ENCODE measurements around the gene DCAF8L2. TPM values are rescaled to one million over a fixed set of nuclear protein-coding genes. Genes with fewer than 3 reads are reported as not detected.

The DCAF8L2 gene
- total RNA-seq, 4 donors from 2014 or later: not detected

- no peak overlapping the region for H3K27ac ChIP-seq
- no peak for DNase-seq
- no peaks in the 10 kb centered on the region for H3K36me3 ChIP-seq
- no peak overlapping the region for H3K4me3 ChIP-seq
- 40 to 59% methylated on average over 8 to 9 of the region's 9 CpGs for WGBS, 2 donors
- TF ChIP-seq POLR2A (IDR thresholded peaks at IDR 0.05): no peak
- TF ChIP-seq, protein P1, sequence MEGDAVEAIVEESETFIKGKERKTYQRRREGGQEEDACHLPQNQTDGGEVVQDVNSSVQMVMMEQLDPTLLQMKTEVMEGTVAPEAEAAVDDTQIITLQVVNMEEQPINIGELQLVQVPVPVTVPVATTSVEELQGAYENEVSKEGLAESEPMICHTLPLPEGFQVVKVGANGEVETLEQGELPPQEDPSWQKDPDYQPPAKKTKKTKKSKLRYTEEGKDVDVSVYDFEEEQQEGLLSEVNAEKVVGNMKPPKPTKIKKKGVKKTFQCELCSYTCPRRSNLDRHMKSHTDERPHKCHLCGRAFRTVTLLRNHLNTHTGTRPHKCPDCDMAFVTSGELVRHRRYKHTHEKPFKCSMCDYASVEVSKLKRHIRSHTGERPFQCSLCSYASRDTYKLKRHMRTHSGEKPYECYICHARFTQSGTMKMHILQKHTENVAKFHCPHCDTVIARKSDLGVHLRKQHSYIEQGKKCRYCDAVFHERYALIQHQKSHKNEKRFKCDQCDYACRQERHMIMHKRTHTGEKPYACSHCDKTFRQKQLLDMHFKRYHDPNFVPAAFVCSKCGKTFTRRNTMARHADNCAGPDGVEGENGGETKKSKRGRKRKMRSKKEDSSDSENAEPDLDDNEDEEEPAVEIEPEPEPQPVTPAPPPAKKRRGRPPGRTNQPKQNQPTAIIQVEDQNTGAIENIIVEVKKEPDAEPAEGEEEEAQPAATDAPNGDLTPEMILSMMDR (IDR thresholded peaks at IDR 0.05): no peak
- H3K27me3 ChIP-seq: no peaks in the 10 kb centered on the region
- intact Hi-C loops (cut with DNase I): no loop called here
- no peaks in the 10 kb centered on the region for H3K4me1 ChIP-seq
- H3K9me3 ChIP-seq: no peaks in the 10 kb centered on the region
Measured at GRCh38 chrX:27598312-27598711, 8.2 kb downstream of the DCAF8L2 start.

DNA sequence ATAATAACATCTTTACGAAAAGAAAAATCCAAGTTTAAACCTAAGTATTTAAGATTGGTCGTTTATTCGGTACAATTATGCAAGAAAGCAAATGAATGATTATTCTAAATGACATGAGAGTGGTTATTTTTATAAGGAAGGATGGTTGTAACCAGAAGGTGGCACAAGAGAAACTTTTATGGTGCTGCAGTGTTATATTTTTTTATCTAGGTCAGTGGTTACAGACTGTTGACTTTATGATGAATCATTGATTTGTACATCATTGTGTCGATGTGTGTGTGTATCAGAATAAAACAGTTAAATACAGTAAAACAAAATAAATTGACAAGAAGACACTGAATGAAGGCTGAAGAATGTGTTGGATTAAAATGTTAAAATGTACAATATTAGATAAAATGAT is 9.8 kb downstream of the DCAF8L2 start:
- H3K27me3 ChIP-seq: no peaks in the 10 kb centered on the region
- H3K4me1 ChIP-seq: no peaks in the 10 kb centered on the region
- H3K27ac ChIP-seq: no peak overlapping the region
- no peak overlapping the region for H3K4me3 ChIP-seq
- intact Hi-C loops (cut with DNase I): no loop called here
- 40 to 45% methylated on average over 4 of the region's 4 CpGs for WGBS, 2 donors
- no peak for TF ChIP-seq POLR2A (IDR thresholded peaks at IDR 0.05)
- TF ChIP-seq, protein P1 (IDR thresholded peaks at IDR 0.05): no peak
- H3K9me3 ChIP-seq: no peaks in the 10 kb centered on the region
- H3K36me3 ChIP-seq: no peaks in the 10 kb centered on the region
- no peak for DNase-seq

GRCh38 chrX:27600686-27601085 is 10.5 kb downstream of the DCAF8L2 start:
- Histone ChIP-seq H3K36me3 (no peaks in the 10 kb centered on the region), H3K27ac (no peak overlapping the region), H3K27me3 (no peaks in the 10 kb centered on the region), H3K4me1 (no peaks in the 10 kb centered on the region), H3K4me3 (no peak overlapping the region), H3K9me3 (no peaks in the 10 kb centered on the region)
- intact Hi-C loops (cut with DNase I): no loop called here
- WGBS, 2 donors: 45 to 52% methylated on average over 2 of the region's 2 CpGs
- TF ChIP-seq POLR2A (IDR thresholded peaks at IDR 0.05): no peak
- TF ChIP-seq, protein P1 (IDR thresholded peaks at IDR 0.05): no peak
- DNase-seq: no peak

DNA sequence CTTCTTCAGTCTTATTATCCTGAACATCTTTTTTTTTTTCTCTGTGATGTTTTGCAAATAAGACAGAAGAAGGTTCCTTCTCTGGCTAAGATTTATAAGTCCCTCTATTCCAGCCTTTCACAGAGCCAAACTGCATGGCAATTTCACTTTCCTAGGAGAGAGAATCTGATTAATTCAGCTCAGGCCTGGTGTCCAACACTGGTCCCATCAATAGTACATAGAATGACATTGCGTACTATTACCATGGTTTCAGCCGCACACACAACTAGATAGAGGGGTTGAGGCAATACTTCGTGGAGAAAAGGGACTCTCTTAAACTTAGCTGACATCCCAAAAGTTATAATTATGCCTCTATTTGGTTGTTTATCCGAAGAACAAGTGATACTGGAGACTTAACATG is 18.5 kb downstream of the DCAF8L2 start:
- Histone ChIP-seq H3K27me3 (no peaks in the 10 kb centered on the region), H3K27ac (no peak overlapping the region), H3K9me3 (no peaks in the 10 kb centered on the region), H3K4me1 (no peaks in the 10 kb centered on the region), H3K4me3 (no peak overlapping the region), H3K36me3 (no peaks in the 10 kb centered on the region)
- WGBS, 2 donors: 67 to 76% methylated on average over 4 of the region's 4 CpGs
- intact Hi-C loops (cut with DNase I): no loop called here
- no peak for DNase-seq
- TF ChIP-seq, protein P1 (IDR thresholded peaks at IDR 0.05): no peak
- TF ChIP-seq POLR2A (IDR thresholded peaks at IDR 0.05): no peak

DNA sequence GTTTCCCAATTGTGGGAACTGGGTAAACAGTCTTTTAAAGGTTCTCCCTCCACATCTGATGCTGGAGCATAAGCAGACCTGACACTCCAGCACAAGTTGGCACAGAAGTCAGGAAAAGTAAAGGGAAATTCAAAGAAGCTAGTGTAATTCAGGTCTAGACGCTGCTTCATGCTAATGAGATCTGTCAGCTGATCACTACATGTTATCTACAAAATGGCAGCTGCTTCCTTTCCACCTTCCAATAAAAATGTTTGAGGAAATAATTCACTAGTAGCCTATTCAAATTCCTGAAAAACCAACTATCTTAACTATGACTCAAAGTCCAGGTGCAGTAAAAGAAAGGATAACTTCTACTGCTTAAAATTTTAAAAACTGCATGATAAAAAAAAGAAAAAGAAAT is 29.3 kb downstream of the DCAF8L2 start:
- WGBS, 2 donors: 43 to 58% methylated on average over 1 of the region's 1 CpG
- Histone ChIP-seq H3K27ac (no peak overlapping the region), H3K9me3 (no peaks in the 10 kb centered on the region), H3K4me1 (no peaks in the 10 kb centered on the region), H3K4me3 (no peak overlapping the region), H3K36me3 (no peaks in the 10 kb centered on the region), H3K27me3 (no peaks in the 10 kb centered on the region)
- intact Hi-C loops (cut with DNase I): no loop called here
- TF ChIP-seq, protein P1 (IDR thresholded peaks at IDR 0.05): no peak
- no peak for TF ChIP-seq POLR2A (IDR thresholded peaks at IDR 0.05)
- DNase-seq: no peak

Measured in esophagus squamous epithelium (tissue), 5 donors.